ENCODE results near the gene FMNL3.

The FMNL3 gene

DNA sequence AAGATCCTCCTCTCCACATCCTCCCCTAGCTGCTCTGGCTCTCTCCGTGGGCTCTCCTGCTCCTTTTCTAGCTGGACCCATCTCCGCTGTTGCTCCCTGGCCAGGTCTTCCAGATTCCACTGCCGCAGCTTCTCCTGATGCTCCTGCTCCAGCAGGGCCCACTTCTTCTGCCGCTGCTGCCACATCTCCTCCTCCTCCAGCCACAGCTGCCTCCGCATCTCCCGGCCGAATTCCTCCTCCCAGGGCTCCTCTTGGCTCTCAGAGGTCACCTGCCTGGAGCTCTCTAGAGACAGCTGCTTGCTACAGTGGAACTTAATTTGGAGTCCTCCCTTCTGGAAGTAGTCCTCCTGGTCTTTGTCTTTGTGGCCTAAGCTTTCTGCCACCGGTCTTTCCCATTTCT lies 107.2 kb downstream of the FMNL3 start:
- no peak for DNase-seq (ENCODE audit: low spot score)

DNA sequence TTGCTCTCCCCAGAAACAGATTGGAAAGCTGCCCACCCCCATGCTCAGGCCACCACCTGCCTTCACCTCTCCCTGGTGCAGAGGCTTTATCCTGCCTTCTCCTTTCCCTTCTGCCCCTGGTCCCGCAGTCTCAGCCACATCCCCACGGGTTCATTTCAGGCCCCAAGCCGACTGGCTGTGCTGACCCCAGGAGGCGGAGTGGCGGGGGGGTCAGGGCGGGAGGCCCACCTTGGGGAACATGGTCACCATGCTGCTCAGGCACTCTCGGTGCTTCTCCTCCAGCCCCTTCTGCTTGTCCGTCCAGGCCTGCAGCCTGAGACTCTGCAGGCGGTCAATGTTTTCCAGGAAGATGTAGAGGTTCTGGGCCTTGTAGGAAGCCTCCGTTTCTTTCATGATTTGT lies 108.7 kb downstream of the FMNL3 start:
- DNase-seq (ENCODE audit: low spot score) = no peak

DNA sequence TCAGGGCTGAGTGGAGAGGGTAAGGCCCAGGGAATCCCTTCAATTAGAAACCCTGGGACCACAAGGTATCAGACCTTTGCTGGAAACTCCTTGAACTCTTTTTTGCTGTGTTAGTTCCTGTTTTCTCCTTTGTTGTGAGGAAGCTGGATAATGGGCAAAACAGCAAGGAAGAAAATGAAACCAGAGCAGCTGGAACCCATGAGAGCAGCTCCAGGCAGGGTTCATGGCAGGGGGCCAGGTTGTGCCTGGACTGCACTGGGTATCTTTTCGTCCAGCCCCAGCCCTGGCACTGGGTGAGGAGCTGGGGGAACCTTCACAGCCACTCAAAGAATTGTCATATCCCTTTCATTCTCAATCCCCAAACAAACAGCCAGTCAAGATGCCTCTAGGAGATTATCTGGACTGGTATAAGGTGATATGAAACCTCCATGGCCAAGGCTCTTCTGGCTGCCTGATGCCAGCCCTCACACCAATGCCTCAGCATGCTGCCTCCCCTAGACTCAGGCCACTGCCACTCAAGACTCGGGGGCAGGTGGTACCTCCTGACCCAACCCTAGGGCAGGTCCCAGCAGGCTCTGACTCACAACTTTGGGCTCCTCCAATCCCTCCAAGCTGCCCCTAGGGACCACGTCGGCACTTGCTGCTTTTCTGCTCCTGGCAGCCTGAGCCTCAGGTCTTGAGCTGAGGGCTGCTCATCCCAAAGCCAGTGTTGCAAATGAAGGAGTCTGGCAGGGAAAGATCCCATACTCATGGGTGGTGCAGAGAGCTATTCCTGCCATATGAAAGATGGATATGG lies 118.3 kb downstream of the FMNL3 start:
- DNase-seq (ENCODE audit: low spot score) = no peak

DNA sequence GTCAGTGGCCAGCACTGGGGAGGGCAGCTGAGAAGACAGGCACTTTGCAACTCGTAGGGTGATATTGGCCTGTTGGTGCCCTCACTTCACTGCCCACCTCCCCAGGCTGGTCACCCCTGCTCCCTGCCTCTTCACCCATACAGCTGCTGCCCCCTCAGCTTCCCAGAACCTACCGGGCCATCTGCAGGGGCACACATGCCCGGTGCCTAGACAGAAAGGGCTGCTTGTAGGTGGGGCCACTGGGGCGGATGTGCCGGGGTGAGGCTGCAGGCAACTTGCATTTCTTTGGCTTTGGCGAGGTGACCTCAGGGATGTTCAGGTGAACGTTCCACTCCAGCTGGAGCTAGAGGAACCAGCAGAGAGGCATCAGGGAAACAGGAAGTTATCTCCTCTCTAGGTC lies 118.9 kb downstream of the FMNL3 start:
- DNase-seq (ENCODE audit: low spot score) = no peak

DNA sequence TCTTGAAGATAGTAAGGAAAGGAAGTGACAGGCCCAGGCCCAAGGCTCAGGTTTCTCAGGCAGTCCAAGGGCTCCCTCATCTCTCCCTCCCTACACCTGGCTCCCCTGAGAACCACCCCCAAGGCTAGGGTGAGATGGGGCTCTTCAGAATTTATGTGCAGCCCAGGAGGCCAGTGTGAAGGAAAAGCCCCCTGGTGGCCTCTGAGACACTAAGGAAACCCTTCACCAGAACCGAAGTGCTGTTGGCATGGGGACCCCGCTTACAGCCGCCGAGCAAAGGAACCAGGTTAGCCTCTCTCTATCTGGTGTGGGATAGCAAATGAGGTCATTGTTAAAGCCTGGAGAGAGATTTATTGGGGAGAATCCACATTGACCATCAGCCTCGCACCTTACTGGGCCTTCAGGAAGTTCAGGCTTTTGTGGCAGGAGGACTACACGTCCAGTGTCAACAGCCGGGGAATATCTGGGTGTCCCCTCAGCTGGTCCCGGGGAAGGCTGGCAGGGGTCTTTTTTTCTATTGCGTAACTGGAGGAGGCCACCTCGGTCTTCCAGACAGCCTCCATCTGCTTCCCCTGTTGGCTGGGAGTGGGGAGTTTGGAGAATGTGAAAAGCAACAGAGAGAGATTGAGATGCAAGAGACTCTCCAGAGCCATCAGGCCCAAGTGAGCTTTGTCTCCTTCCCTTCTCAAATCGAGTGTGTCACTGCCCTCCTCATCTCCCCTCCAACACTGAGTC lies 119.9 kb downstream of the FMNL3 start:
- no peak for DNase-seq (ENCODE audit: low spot score)
